Neural progenitor cell (in vitro differentiated cells): Measurements from ENCODE around the gene EYS.

ENCODE experiments used
- CTCF ChIP-seq: fragments of 200-600 bp; sonication (generic); IDR thresholded peaks from 2 replicates; pipeline ENCODE4 v1.5.1; 2017; ENCODE audit warnings: antibody characterized with exemption, mild to moderate bottlenecking
- EZH2phosphoT487 ChIP-seq: fragments of 200-600 bp; sonication (generic); IDR thresholded peaks from 2 replicates; pipeline ENCODE4 v1.6.1; 2017; ENCODE audit warnings: antibody characterized with exemption

- TF ChIP-seq CTCF: no peak
- no peak for TF ChIP-seq EZH2phosphoT487
Measured at GRCh38 chr6:65299236-65299635, 407.8 kb downstream of the EYS start.
